ENCODE measurements around the gene TRAM2.

- TF ChIP-seq CSDC2 (CRISPR knock-in tag; IDR thresholded peaks at IDR 0.05) (no peak), CREB5 (CRISPR knock-in tag; IDR thresholded peaks at IDR 0.05; ENCODE audit: low read depth) (no peak), RARB (CRISPR knock-in tag; IDR thresholded peaks at IDR 0.05) (no peak), CSRNP3 (CRISPR knock-in tag; IDR thresholded peaks at IDR 0.05) (no peak), ZNF8 (CRISPR knock-in tag; IDR thresholded peaks at IDR 0.05) (no peak), ZFP3 (CRISPR knock-in tag; IDR thresholded peaks at IDR 0.05) (no peak), TOX (CRISPR knock-in tag; IDR thresholded peaks at IDR 0.05; ENCODE audit: borderline replicate concordance) (no peak), ZNF565 (CRISPR knock-in tag; conservative IDR thresholded peaks at IDR 0.05; ENCODE audit: low read depth) (no peak)
Measured at GRCh38 chr6:52568320-52568719, 8.5 kb downstream of the TRAM2 start.

All from SK-N-SH treated with all-trans-retinoic acid at 6 μM for 48 hours (cell line).